Sciatic nerve (tissue), 2 donors: Measurements from ENCODE around the gene DLGAP1. TPM values are rescaled to one million over a fixed set of nuclear protein-coding genes. Genes with fewer than 3 reads are reported as not detected.
A peak's percentile ranks its signal among the peaks of the same experiment; 100 is the strongest.

Source experiments
- ATAC-seq: fragments of 200-7000 bp; cut with Tn5 transposase; one replicate; pipeline ENCODE4 v1.9.1; 2020; ENCODE audit warnings: mild to moderate bottlenecking, moderate library complexity
- DNase-seq: peaks from one replicate; pipeline ENCODE4 v3.0.0-alpha.2; 2020; ENCODE audit warnings: low spot score
- intact Hi-C: fragments of 100-400 bp; cut with DNase I; formaldehyde crosslinking; loops from one replicate; pipeline ENCODE4 v1.14.2; 2022
- total RNA-seq: library from RNA; stranded (reverse); fragmentation: NEBNext Ultra II Directional; extraction: Animal tissue kit (Norgen Biotek cat#: 25700); gene quantifications from one replicate; pipeline ENCODE4 v1.2.1, GENCODE V29; 2021
- donor health status: DM: no; HTN: no; CAD: no.
- donor health status: DM: no; HTN: no; CAD: no.

The DLGAP1 gene
- total RNA-seq, 1 donor from 2014 or later = 0.98 TPM

- no peak for DNase-seq
- no peak for ATAC-seq
Measured at GRCh38 chr18:3932276-3932675, 522.8 kb downstream of the DLGAP1 start.

GRCh38 chr18:3931542-3932112, 523.5 kb downstream of the DLGAP1 start:
- DNase-seq (no peak), ATAC-seq (no peak)
- intact Hi-C loops = no loop called here

More at GRCh38 chr18:3932276-3932675, 522.8 kb downstream of the DLGAP1 start:
- intact Hi-C loops = no loop called here

GRCh38 chr18:3931013-3931315, 524.1 kb downstream of the DLGAP1 start:
- ATAC-seq (no peak), DNase-seq (no peak)
- intact Hi-C loops = no loop called here

- no peak for DNase-seq
- intact Hi-C loops = no loop called here
- ATAC-seq = no peak
Measured at GRCh38 chr18:3930126-3931012, 524.7 kb downstream of the DLGAP1 start.

- intact Hi-C loops = no loop called here
- ATAC-seq (no peak), DNase-seq (no peak)
Measured at GRCh38 chr18:3924455-3924854, 530.7 kb downstream of the DLGAP1 start.

- ATAC-seq (no peak), DNase-seq (no peak)
- intact Hi-C loops = no loop called here
Measured at GRCh38 chr18:3923750-3924149, 531.4 kb downstream of the DLGAP1 start.

GRCh38 chr18:3921826-3922225, 533.3 kb downstream of the DLGAP1 start:
- no peak for ATAC-seq
- no peak for DNase-seq
- intact Hi-C loops = no loop called here

- DNase-seq = no peak
- intact Hi-C loops = no loop called here
- no peak for ATAC-seq
Measured at GRCh38 chr18:3920832-3921231, 534.3 kb downstream of the DLGAP1 start.

- DNase-seq (no peak), ATAC-seq (no peak)
- intact Hi-C loops = no loop called here
Measured at GRCh38 chr18:3919396-3920061, 535.6 kb downstream of the DLGAP1 start.

GRCh38 chr18:3916082-3916481, 539.0 kb downstream of the DLGAP1 start:
- intact Hi-C loops = no loop called here
- no peak for ATAC-seq
- no peak for DNase-seq

GRCh38 chr18:3914833-3915610, 540.1 kb downstream of the DLGAP1 start:
- no peak for DNase-seq
- no peak for ATAC-seq
- intact Hi-C loops = no loop called here

- no peak for DNase-seq
- ATAC-seq = no peak
- intact Hi-C loops = no loop called here
Measured at GRCh38 chr18:3914109-3914508, 541.0 kb downstream of the DLGAP1 start.

- DNase-seq (no peak), ATAC-seq (peak; percentile 62)
- intact Hi-C loops = no loop called here
Measured at GRCh38 chr18:3912705-3913104, 542.4 kb downstream of the DLGAP1 start.

- intact Hi-C loops = no loop called here
- no peak for DNase-seq
- no peak for ATAC-seq
Measured at GRCh38 chr18:3911413-3911812, 543.7 kb downstream of the DLGAP1 start.

- intact Hi-C loops = no loop called here
- no peak for ATAC-seq
- no peak for DNase-seq
Measured at GRCh38 chr18:3910512-3910911, 544.6 kb downstream of the DLGAP1 start.

- ATAC-seq = no peak
- intact Hi-C loops = no loop called here
- no peak for DNase-seq
Measured at GRCh38 chr18:3907955-3908354, 547.2 kb downstream of the DLGAP1 start.

- intact Hi-C loops = no loop called here
- DNase-seq (no peak), ATAC-seq (no peak)
Measured at GRCh38 chr18:3906116-3906750, 548.9 kb downstream of the DLGAP1 start.

GRCh38 chr18:3903337-3903736, 551.8 kb downstream of the DLGAP1 start:
- intact Hi-C loops = no loop called here
- no peak for DNase-seq
- ATAC-seq = no peak

GRCh38 chr18:3902676-3903075, 552.4 kb downstream of the DLGAP1 start:
- DNase-seq = no peak
- intact Hi-C loops = no loop called here
- no peak for ATAC-seq
